Measurements from ENCODE around the gene WDR62. TPM values are rescaled to one million over a fixed set of nuclear protein-coding genes. Genes with fewer than 3 reads are reported as not detected.

WDR62 gene
- total and polyA plus RNA-seq, 2 donors: 2.4 to 4.6 TPM

- peaks cover 15 to 17% of the 10 kb centered on the region in 2 donors for H3K4me1 ChIP-seq (ENCODE audit: control insufficient read depth in 2 of 2, insufficient read depth in 2 of 2, low read length in 2 of 2)
- H3K9me3 ChIP-seq (ENCODE audit: control insufficient read depth in 2 of 2, insufficient read depth in 1 of 2, low read length in 1 of 2): no peaks in the 10 kb centered on the region
- H3K4me3 ChIP-seq (ENCODE audit: low read length in 2 of 2): peak within 1 kb of the TSS; percentile 54 to 61
- 3% methylated on average over 42 of the region's 42 CpGs for WGBS
- H3K36me3 ChIP-seq (ENCODE audit: control insufficient read depth in 2 of 2, insufficient read depth in 2 of 2, low read length in 1 of 2): peaks cover 15% of the 10 kb centered on the region in 2 donors
- H3K27ac ChIP-seq (ENCODE audit: low read depth in 1 of 2, low read length in 1 of 2): peak within 1 kb of the TSS; percentile 40 to 73
- DNase-seq (ENCODE audit: low read depth in 6 of 9, low spot score in 9 of 9): peak; percentile 89 to 99 (median 96)
- peaks cover 0 to 9% of the 10 kb centered on the region in 2 donors for H3K27me3 ChIP-seq (ENCODE audit: control insufficient read depth in 2 of 2, insufficient read depth in 1 of 2, low read length in 1 of 2)
These were observed 40.4 kb upstream of the WDR62 start, which contains the start of gene ALKBH6 for GRCh38 chr19:36014012-36014924. Gene ALKBH6 (minus strand): TSS chr19:36014213. CDS start chr19:36013397, 816 bp downstream.

- 98% methylated on average over 22 of the region's 22 CpGs for WGBS
- Histone ChIP-seq H3K27me3 (ENCODE audit: control insufficient read depth in 2 of 2, insufficient read depth in 1 of 2, low read length in 1 of 2) (no peaks in the 10 kb centered on the region), H3K4me3 (ENCODE audit: low read length in 2 of 2) (no peak overlapping the region), H3K4me1 (ENCODE audit: control insufficient read depth in 2 of 2, insufficient read depth in 2 of 2, low read length in 2 of 2) (peaks cover 4 to 9% of the 10 kb centered on the region in 2 donors), H3K36me3 (ENCODE audit: control insufficient read depth in 2 of 2, insufficient read depth in 2 of 2, low read length in 1 of 2) (peaks cover 27% of the 10 kb centered on the region in 2 donors), H3K9me3 (ENCODE audit: control insufficient read depth in 2 of 2, insufficient read depth in 1 of 2, low read length in 1 of 2) (no peaks in the 10 kb centered on the region), H3K27ac (ENCODE audit: low read depth in 1 of 2, low read length in 1 of 2) (no peak overlapping the region)
- no peak for DNase-seq (ENCODE audit: low read depth in 6 of 9, low spot score in 9 of 9)
These were observed 35.5 kb upstream of the WDR62 start for GRCh38 chr19:36019061-36019670.

GRCh38 chr19:36023432-36023831, 31.3 kb upstream of the WDR62 start:
- Histone ChIP-seq H3K9me3 (ENCODE audit: control insufficient read depth in 2 of 2, insufficient read depth in 1 of 2, low read length in 1 of 2) (no peaks in the 10 kb centered on the region), H3K4me1 (ENCODE audit: control insufficient read depth in 2 of 2, insufficient read depth in 2 of 2, low read length in 2 of 2) (no peaks in the 10 kb centered on the region), H3K36me3 (ENCODE audit: control insufficient read depth in 2 of 2, insufficient read depth in 2 of 2, low read length in 1 of 2) (peaks cover 23 to 47% of the 10 kb centered on the region in 2 donors), H3K4me3 (ENCODE audit: low read length in 2 of 2) (no peak overlapping the region), H3K27me3 (ENCODE audit: control insufficient read depth in 2 of 2, insufficient read depth in 1 of 2, low read length in 1 of 2) (no peaks in the 10 kb centered on the region), H3K27ac (ENCODE audit: low read depth in 1 of 2, low read length in 1 of 2) (no peak overlapping the region)
- 98% methylated on average over 5 of the region's 5 CpGs for WGBS
- no peak for DNase-seq (ENCODE audit: low read depth in 6 of 9, low spot score in 9 of 9)

GRCh38 chr19:36025541-36025940, 29.2 kb upstream of the WDR62 start:
- peaks cover 18 to 44% of the 10 kb centered on the region in 2 donors for H3K36me3 ChIP-seq (ENCODE audit: control insufficient read depth in 2 of 2, insufficient read depth in 2 of 2, low read length in 1 of 2)
- 96% methylated on average over 1 of the region's 1 CpG for WGBS
- no peaks in the 10 kb centered on the region for H3K4me1 ChIP-seq (ENCODE audit: control insufficient read depth in 2 of 2, insufficient read depth in 2 of 2, low read length in 2 of 2)
- no peaks in the 10 kb centered on the region for H3K9me3 ChIP-seq (ENCODE audit: control insufficient read depth in 2 of 2, insufficient read depth in 1 of 2, low read length in 1 of 2)
- DNase-seq (ENCODE audit: low read depth in 6 of 9, low spot score in 9 of 9): no peak
- H3K4me3 ChIP-seq (ENCODE audit: low read length in 2 of 2): no peak overlapping the region
- H3K27ac ChIP-seq (ENCODE audit: low read depth in 1 of 2, low read length in 1 of 2): no peak overlapping the region
- H3K27me3 ChIP-seq (ENCODE audit: control insufficient read depth in 2 of 2, insufficient read depth in 1 of 2, low read length in 1 of 2): no peaks in the 10 kb centered on the region

GRCh38 chr19:36026091-36026876, 28.4 kb upstream of the WDR62 start:
- no peak for DNase-seq (ENCODE audit: low read depth in 6 of 9, low spot score in 9 of 9)
- WGBS: 95% methylated on average over 49 of the region's 49 CpGs
- no peak overlapping the region for H3K4me3 ChIP-seq (ENCODE audit: low read length in 2 of 2)
- no peaks in the 10 kb centered on the region for H3K4me1 ChIP-seq (ENCODE audit: control insufficient read depth in 2 of 2, insufficient read depth in 2 of 2, low read length in 2 of 2)
- H3K36me3 ChIP-seq (ENCODE audit: control insufficient read depth in 2 of 2, insufficient read depth in 2 of 2, low read length in 1 of 2): peaks cover 18 to 41% of the 10 kb centered on the region in 2 donors
- H3K9me3 ChIP-seq (ENCODE audit: control insufficient read depth in 2 of 2, insufficient read depth in 1 of 2, low read length in 1 of 2): no peaks in the 10 kb centered on the region
- no peaks in the 10 kb centered on the region for H3K27me3 ChIP-seq (ENCODE audit: control insufficient read depth in 2 of 2, insufficient read depth in 1 of 2, low read length in 1 of 2)
- no peak overlapping the region for H3K27ac ChIP-seq (ENCODE audit: low read depth in 1 of 2, low read length in 1 of 2)

GRCh38 chr19:36027696-36028095, 27.0 kb upstream of the WDR62 start:
- DNase-seq (ENCODE audit: low read depth in 6 of 9, low spot score in 9 of 9): no peak
- H3K4me3 ChIP-seq (ENCODE audit: low read length in 2 of 2): no peak overlapping the region
- H3K27me3 ChIP-seq (ENCODE audit: control insufficient read depth in 2 of 2, insufficient read depth in 1 of 2, low read length in 1 of 2): no peaks in the 10 kb centered on the region
- 97% methylated on average over 6 of the region's 6 CpGs for WGBS
- peaks cover 10 to 34% of the 10 kb centered on the region in 2 donors for H3K36me3 ChIP-seq (ENCODE audit: control insufficient read depth in 2 of 2, insufficient read depth in 2 of 2, low read length in 1 of 2)
- H3K27ac ChIP-seq (ENCODE audit: low read depth in 1 of 2, low read length in 1 of 2): no peak overlapping the region
- H3K4me1 ChIP-seq (ENCODE audit: control insufficient read depth in 2 of 2, insufficient read depth in 2 of 2, low read length in 2 of 2): peaks cover 4 to 6% of the 10 kb centered on the region in 2 donors
- no peaks in the 10 kb centered on the region for H3K9me3 ChIP-seq (ENCODE audit: control insufficient read depth in 2 of 2, insufficient read depth in 1 of 2, low read length in 1 of 2)

- no peak overlapping the region for H3K27ac ChIP-seq (ENCODE audit: low read depth in 1 of 2, low read length in 1 of 2)
- peaks cover 7 to 12% of the 10 kb centered on the region in 2 donors for H3K4me1 ChIP-seq (ENCODE audit: control insufficient read depth in 2 of 2, insufficient read depth in 2 of 2, low read length in 2 of 2)
- no peak for DNase-seq (ENCODE audit: low read depth in 6 of 9, low spot score in 9 of 9)
- no peak overlapping the region for H3K4me3 ChIP-seq (ENCODE audit: low read length in 2 of 2)
- no peaks in the 10 kb centered on the region for H3K27me3 ChIP-seq (ENCODE audit: control insufficient read depth in 2 of 2, insufficient read depth in 1 of 2, low read length in 1 of 2)
- no peaks in the 10 kb centered on the region for H3K9me3 ChIP-seq (ENCODE audit: control insufficient read depth in 2 of 2, insufficient read depth in 1 of 2, low read length in 1 of 2)
- H3K36me3 ChIP-seq (ENCODE audit: control insufficient read depth in 2 of 2, insufficient read depth in 2 of 2, low read length in 1 of 2): peaks cover 7 to 30% of the 10 kb centered on the region in 2 donors
- WGBS: 95% methylated on average over 10 of the region's 10 CpGs
These were observed 26.2 kb upstream of the WDR62 start for GRCh38 chr19:36028313-36029041.

GRCh38 chr19:36030264-36031148, 24.2 kb upstream of the WDR62 start:
- Histone ChIP-seq H3K9me3 (ENCODE audit: control insufficient read depth in 2 of 2, insufficient read depth in 1 of 2, low read length in 1 of 2) (no peaks in the 10 kb centered on the region), H3K36me3 (ENCODE audit: control insufficient read depth in 2 of 2, insufficient read depth in 2 of 2, low read length in 1 of 2) (peaks cover 4 to 25% of the 10 kb centered on the region in 2 donors), H3K4me3 (ENCODE audit: low read length in 2 of 2) (no peak overlapping the region), H3K4me1 (ENCODE audit: control insufficient read depth in 2 of 2, insufficient read depth in 2 of 2, low read length in 2 of 2) (peaks cover 7 to 18% of the 10 kb centered on the region in 2 donors), H3K27me3 (ENCODE audit: control insufficient read depth in 2 of 2, insufficient read depth in 1 of 2, low read length in 1 of 2) (no peaks in the 10 kb centered on the region), H3K27ac (ENCODE audit: low read depth in 1 of 2, low read length in 1 of 2) (no peak overlapping the region)
- WGBS: 95% methylated on average over 8 of the region's 8 CpGs
- DNase-seq (ENCODE audit: low read depth in 6 of 9, low spot score in 9 of 9): peak in 1 of 9 donors; percentile 30

Measured in thymus (tissue), 11 donors.